ENCODE results near the gene NECAB2. TPM values are rescaled to one million over a fixed set of nuclear protein-coding genes. Genes with fewer than 3 reads are reported as not detected.

The NECAB2 gene
- total and polyA plus RNA-seq, 8 donors: 0.46 to 11.2 (median 1.7) TPM; not detected in 3

DNA sequence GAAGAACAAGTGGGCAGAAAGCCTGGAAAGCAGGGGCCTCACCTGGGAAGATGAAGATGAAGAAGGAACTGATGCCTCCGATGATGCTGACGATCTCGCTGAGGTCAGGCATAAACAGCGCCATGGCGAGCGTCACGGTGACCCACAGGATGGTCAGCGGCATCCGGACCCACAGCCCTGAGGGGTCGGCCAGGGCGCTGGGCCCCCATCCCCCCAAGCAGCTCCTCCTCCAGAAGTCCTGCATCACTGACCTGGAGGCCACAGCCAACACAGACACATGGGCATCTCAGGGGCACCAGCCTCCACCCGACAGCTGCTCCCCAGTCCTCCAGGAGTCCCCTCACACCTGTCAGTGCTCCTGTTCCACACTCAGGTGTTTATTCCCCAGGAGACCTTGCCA is 48.4 kb downstream of the NECAB2 start:
- intact Hi-C loops (cut with DNase I; ENCODE audit: low total_unique reads): no loop called here
- H3K36me3 ChIP-seq: no peaks in the 10 kb centered on the region
- peaks cover 0 to 24% (median 0%) of the 10 kb centered on the region in 3 donors for H3K27me3 ChIP-seq
- no peak for DNase-seq
- TF ChIP-seq EP300 (IDR thresholded peaks at IDR 0.05) (no peak), POLR2AphosphoS5 (IDR thresholded peaks at IDR 0.05) (no peak), POLR2A (IDR thresholded peaks at IDR 0.05) (no peak)
- TF ChIP-seq, protein P1, sequence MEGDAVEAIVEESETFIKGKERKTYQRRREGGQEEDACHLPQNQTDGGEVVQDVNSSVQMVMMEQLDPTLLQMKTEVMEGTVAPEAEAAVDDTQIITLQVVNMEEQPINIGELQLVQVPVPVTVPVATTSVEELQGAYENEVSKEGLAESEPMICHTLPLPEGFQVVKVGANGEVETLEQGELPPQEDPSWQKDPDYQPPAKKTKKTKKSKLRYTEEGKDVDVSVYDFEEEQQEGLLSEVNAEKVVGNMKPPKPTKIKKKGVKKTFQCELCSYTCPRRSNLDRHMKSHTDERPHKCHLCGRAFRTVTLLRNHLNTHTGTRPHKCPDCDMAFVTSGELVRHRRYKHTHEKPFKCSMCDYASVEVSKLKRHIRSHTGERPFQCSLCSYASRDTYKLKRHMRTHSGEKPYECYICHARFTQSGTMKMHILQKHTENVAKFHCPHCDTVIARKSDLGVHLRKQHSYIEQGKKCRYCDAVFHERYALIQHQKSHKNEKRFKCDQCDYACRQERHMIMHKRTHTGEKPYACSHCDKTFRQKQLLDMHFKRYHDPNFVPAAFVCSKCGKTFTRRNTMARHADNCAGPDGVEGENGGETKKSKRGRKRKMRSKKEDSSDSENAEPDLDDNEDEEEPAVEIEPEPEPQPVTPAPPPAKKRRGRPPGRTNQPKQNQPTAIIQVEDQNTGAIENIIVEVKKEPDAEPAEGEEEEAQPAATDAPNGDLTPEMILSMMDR (IDR thresholded peaks at IDR 0.05): no peak
- H3K27ac ChIP-seq: no peak overlapping the region
- H3K4me3 ChIP-seq: no peak overlapping the region
- peaks cover 0 to 8% (median 0%) of the 10 kb centered on the region in 4 donors for H3K4me1 ChIP-seq
- H3K9me3 ChIP-seq: peaks cover 4 to 22% (median 16%) of the 10 kb centered on the region in 4 donors
- WGBS, 5 donors: 91 to 96% (median 94%) methylated on average over 11 to 12 of the region's 12 CpGs

DNA sequence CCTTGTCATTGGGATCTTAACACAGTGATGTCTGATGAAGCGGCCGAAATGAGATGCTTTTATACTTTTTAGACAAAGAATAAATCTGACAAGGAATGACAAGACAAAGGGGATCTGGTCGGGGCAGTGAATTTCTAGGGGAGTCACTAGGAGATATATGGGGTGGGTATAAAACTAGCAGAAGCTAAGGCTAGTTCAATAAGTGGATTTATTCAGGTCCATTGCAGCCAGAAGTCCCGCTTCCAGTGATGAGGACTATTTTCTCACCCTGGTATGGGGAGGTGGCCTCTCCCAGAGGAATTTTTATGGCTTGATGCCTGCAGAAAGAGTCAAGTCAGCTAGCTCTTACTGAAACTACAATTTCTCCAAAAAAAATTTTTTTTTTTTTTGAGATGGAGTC is 50.7 kb downstream of the NECAB2 start:
- no peak for DNase-seq
- intact Hi-C loops (cut with DNase I; ENCODE audit: low total_unique reads): no loop called here
- H3K9me3 ChIP-seq: peaks cover 7 to 30% (median 23%) of the 10 kb centered on the region in 4 donors
- H3K36me3 ChIP-seq: no peaks in the 10 kb centered on the region
- H3K27ac ChIP-seq: no peak overlapping the region
- no peak overlapping the region for H3K4me3 ChIP-seq
- peaks cover 0 to 28% (median 0%) of the 10 kb centered on the region in 3 donors for H3K27me3 ChIP-seq
- TF ChIP-seq POLR2A (IDR thresholded peaks at IDR 0.05) (no peak), POLR2AphosphoS5 (IDR thresholded peaks at IDR 0.05) (no peak), EP300 (IDR thresholded peaks at IDR 0.05) (no peak)
- TF ChIP-seq, protein P1 (IDR thresholded peaks at IDR 0.05): no peak
- H3K4me1 ChIP-seq: peaks cover 0 to 6% (median 0%) of the 10 kb centered on the region in 4 donors
- 88 to 95% (median 92%) methylated on average over 4 of the region's 4 CpGs for WGBS, 5 donors

DNA sequence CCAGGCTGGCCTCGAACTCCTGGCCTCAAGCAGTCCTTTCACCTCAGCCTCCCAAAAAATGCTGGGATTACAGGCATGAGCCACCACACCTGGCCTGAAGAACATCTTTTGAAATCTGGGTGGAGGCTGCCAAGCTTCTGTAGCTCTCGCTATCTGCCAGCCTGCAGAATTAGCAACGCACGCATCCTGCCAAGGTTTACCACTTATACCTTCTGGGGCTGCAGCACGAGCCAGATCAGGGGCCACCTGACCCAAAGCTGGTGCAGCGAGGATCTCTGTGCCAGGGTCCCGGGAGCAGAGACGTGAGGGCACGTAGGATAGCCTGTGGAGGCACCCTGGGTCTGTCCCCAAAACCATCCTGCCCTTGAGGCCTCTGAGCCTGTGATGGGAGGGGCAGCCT is 52.3 kb downstream of the NECAB2 start:
- WGBS, 5 donors: 83 to 91% (median 89%) methylated on average over 6 to 9 of the region's 9 CpGs
- intact Hi-C loops (cut with DNase I; ENCODE audit: low total_unique reads): no loop called here
- no peak for DNase-seq

DNA sequence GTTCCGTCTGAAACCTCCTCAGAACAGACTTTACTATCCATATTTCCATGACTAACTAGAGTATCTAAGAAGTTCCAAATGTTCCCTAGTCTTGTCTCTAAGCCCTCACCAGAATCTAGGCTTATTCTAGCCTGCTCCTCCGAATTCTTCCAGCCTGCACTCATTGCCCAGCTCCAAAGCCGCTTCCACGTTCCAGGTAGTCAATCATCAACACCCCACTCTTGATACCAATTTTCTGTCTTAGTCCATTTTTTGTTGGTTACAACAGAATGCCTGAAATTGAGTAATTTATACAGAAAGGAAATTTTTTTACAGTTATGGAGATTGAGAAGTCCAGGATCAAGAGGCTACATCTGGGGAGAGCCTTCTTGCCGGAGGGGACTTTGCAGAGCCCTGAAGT is 53.4 kb downstream of the NECAB2 start:
- H3K4me1 ChIP-seq: no peaks in the 10 kb centered on the region
- peaks cover 0 to 19% (median 0%) of the 10 kb centered on the region in 3 donors for H3K27me3 ChIP-seq
- no peak overlapping the region for H3K4me3 ChIP-seq
- intact Hi-C loops (cut with DNase I; ENCODE audit: low total_unique reads): no loop called here
- TF ChIP-seq POLR2A (IDR thresholded peaks at IDR 0.05) (no peak), POLR2AphosphoS5 (IDR thresholded peaks at IDR 0.05) (no peak), EP300 (IDR thresholded peaks at IDR 0.05) (no peak)
- TF ChIP-seq, protein P1 (IDR thresholded peaks at IDR 0.05): no peak
- H3K9me3 ChIP-seq: peaks cover 7 to 30% (median 23%) of the 10 kb centered on the region in 4 donors
- H3K36me3 ChIP-seq: no peaks in the 10 kb centered on the region
- 80 to 97% (median 91%) methylated on average over 5 of the region's 5 CpGs for WGBS, 5 donors
- no peak for DNase-seq
- no peak overlapping the region for H3K27ac ChIP-seq

More for the DNA sequence above, 52.3 kb downstream of the NECAB2 start:
- H3K36me3 ChIP-seq: no peaks in the 10 kb centered on the region
- H3K4me3 ChIP-seq: no peak overlapping the region
- peaks cover 0 to 25% (median 0%) of the 10 kb centered on the region in 3 donors for H3K27me3 ChIP-seq
- peaks cover 7 to 30% (median 23%) of the 10 kb centered on the region in 4 donors for H3K9me3 ChIP-seq
- no peaks in the 10 kb centered on the region for H3K4me1 ChIP-seq
- no peak for TF ChIP-seq POLR2AphosphoS5 (IDR thresholded peaks at IDR 0.05)
- TF ChIP-seq, protein P1 (IDR thresholded peaks at IDR 0.05): no peak
- no peak for TF ChIP-seq POLR2A (IDR thresholded peaks at IDR 0.05)
- no peak overlapping the region for H3K27ac ChIP-seq

Measured in stomach (tissue), 9 donors.